Mucosa of rectum (tissue), 2 donors: ENCODE data around the gene TBCK.
A peak's percentile ranks its signal among the peaks of the same experiment; 100 is the strongest.

Experiments
- H3K27ac ChIP-seq, 2 donors: one replicate each; pipeline ENCODE4 v1.7.0; 2013; ENCODE audit warnings: inconsistent platforms in 2 of 2, low read depth in 2 of 2, low read length in 2 of 2
- H3K27me3 ChIP-seq, 2 donors: one replicate each; pipeline ENCODE4 v1.7.0; 2013; ENCODE audit warnings: low read length in 2 of 2; ENCODE audit not compliant: control insufficient read depth in 2 of 2, insufficient read depth in 2 of 2
- H3K36me3 ChIP-seq, 2 donors: one replicate each; pipeline ENCODE4 v1.7.0; 2013; ENCODE audit warnings: low read length in 2 of 2; ENCODE audit not compliant: control insufficient read depth in 2 of 2, insufficient read depth in 2 of 2
- H3K4me1 ChIP-seq, 2 donors: one replicate each; pipeline ENCODE4 v1.7.0; 2013; ENCODE audit warnings: low read length in 2 of 2, mild to moderate bottlenecking in 1 of 2; ENCODE audit not compliant: control insufficient read depth in 2 of 2, insufficient read depth in 2 of 2
- H3K4me3 ChIP-seq, 2 donors: one replicate each; pipeline ENCODE4 v1.7.0; 2013; ENCODE audit warnings: low read length in 2 of 2
- H3K9ac ChIP-seq, 2 donors: one replicate each; pipeline ENCODE4 v1.7.0; 2013; ENCODE audit warnings: low read length in 2 of 2, low read depth in 1 of 2, mild to moderate bottlenecking in 1 of 2
- H3K9me3 ChIP-seq, 2 donors: one replicate each; pipeline ENCODE4 v1.7.0; 2013; ENCODE audit warnings: low read length in 2 of 2; ENCODE audit not compliant: control insufficient read depth in 2 of 2
- donor health status: healthy.
- donor health status: Normal muscosa, but diverticular disease.

Gene TBCK

GRCh38 chr4:106315968-106316772 lies at the start of gene TBCK, which contains the start of gene AIMP1:
Gene TBCK, minus strand, starts transcription at chr4:106316209. Its CDS starts 7,249 bp downstream, at chr4:106308960.
Gene AIMP1, plus strand, starts transcription at chr4:106316550. Its CDS starts 8,460 bp downstream, at chr4:106325010.
- no peaks in the 10 kb centered on the region for H3K36me3 ChIP-seq
- peak within 1 kb of the TSS; percentile 90 to 93 for H3K9ac ChIP-seq
- H3K4me1 ChIP-seq = peaks cover 9 to 10% of the 10 kb centered on the region in 2 donors
- no peaks in the 10 kb centered on the region for H3K27me3 ChIP-seq
- peak within 1 kb of the TSS; percentile 93 for H3K27ac ChIP-seq
- no peaks in the 10 kb centered on the region for H3K9me3 ChIP-seq
- H3K4me3 ChIP-seq = peak within 1 kb of the TSS; percentile 78 to 85

DNA sequence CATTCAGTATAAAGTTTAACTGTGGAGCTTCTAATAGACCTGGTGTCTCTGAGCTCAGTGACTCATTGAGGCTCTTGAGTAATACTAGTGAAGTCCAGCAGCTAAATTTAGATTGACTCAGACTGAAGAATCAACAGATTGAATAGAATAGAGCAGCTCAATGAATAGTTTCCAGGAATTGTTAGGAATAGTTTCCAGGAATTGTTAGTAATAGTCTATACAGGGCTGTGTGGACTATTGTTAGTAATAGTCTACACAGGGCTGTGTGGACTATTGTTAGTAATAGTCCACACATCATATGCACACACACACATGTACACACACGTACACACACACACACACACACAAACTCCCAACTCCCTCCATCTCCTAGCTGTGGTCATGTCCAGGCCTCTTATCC lies 49.6 kb upstream of the TBCK start:
- Histone ChIP-seq H3K4me3 (no peak overlapping the region), H3K27ac (no peak overlapping the region)

DNA sequence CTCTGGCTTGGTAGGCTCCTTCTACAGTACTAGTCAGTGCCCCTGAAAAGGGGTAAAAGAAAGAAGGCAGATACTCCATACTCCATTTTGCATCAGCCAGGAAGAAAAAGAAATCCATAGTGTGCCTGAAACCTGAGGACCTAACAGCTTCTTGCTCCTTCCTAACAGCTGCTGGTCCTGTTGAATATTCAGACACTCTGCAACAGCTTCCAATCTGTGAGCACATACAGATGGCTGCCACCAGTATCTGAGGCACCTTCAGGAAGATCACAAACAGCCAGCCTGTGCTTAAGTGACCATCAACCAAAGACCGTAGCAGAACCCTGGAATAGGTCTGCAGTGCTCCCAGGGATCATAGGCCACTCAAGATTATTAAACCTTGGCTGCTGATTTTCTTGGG lies 48.3 kb upstream of the TBCK start:
- no peaks in the 10 kb centered on the region for H3K27me3 ChIP-seq
- H3K36me3 ChIP-seq = no peaks in the 10 kb centered on the region
- no peak overlapping the region for H3K9ac ChIP-seq
- no peak overlapping the region for H3K4me3 ChIP-seq
- H3K27ac ChIP-seq = no peak overlapping the region
- H3K4me1 ChIP-seq = no peaks in the 10 kb centered on the region
- H3K9me3 ChIP-seq = no peaks in the 10 kb centered on the region

More for the DNA sequence above, 49.6 kb upstream of the TBCK start:
- Histone ChIP-seq H3K27me3 (no peaks in the 10 kb centered on the region), H3K36me3 (no peaks in the 10 kb centered on the region), H3K9ac (no peak overlapping the region), H3K9me3 (no peaks in the 10 kb centered on the region), H3K4me1 (no peaks in the 10 kb centered on the region)

DNA sequence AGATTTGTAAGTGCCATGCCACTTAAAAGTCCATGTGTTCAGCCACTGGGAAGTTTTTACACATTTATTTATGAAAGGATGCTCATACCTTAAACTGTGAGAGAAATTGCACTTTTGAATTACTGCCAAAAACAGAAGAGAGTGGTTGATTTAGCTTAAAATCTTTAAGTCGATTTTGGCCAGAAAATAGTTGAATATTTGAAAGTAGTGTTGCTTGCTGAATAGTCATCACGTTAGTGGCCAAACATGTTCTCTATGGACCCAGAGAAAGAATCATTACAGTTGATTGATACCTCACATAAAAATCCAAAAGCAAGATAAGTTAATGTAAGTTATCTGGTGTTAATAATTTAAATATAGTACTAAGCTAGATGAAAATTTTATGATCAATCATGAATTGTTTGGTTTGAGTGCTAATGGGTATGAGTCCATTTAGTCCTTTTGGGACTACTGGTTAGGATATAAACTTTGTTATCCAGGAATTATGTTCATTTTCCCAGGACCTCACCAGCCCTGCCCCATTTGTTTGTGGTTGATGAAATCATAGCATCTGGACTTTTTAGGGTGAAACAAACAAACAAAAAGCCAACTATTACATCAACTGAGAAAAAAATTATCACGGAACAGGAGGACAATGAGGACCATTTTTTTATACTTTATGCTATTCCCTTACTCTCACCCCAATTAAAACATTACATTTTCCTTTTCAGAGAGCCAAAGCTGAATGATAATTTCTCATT lies 46.2 kb upstream of the TBCK start:
- Histone ChIP-seq H3K4me1 (no peaks in the 10 kb centered on the region), H3K9me3 (no peaks in the 10 kb centered on the region), H3K27ac (no peak overlapping the region), H3K9ac (no peak overlapping the region), H3K27me3 (no peaks in the 10 kb centered on the region), H3K36me3 (no peaks in the 10 kb centered on the region), H3K4me3 (no peak overlapping the region)

DNA sequence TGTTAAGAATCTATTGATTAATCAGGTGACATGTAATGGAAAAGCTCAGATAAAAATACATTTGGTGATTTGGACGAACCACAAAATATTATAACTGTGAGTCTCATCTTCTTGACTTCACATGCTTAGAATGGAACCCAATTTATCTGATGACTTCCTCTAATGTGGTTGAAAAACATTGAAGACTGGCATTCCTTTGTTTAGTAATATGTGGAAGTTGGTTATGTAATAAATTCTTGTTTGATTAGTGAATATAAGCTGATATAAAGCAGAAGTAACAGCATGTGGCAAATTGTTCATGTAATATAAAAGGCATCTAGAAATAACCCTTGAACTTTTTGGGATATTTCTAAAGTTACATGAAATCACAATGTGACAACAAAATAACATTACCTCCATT lies 42.9 kb upstream of the TBCK start:
- Histone ChIP-seq H3K27me3 (no peaks in the 10 kb centered on the region), H3K27ac (no peak overlapping the region), H3K9ac (no peak overlapping the region), H3K4me1 (no peaks in the 10 kb centered on the region), H3K4me3 (no peak overlapping the region), H3K9me3 (no peaks in the 10 kb centered on the region), H3K36me3 (no peaks in the 10 kb centered on the region)

- H3K27ac ChIP-seq = no peak overlapping the region
These were observed 39.2 kb upstream of the TBCK start for GRCh38 chr4:106355193-106355592.

GRCh38 chr4:106353786-106354185 lies 37.8 kb upstream of the TBCK start:
- Histone ChIP-seq H3K36me3 (peaks cover 9 to 10% of the 10 kb centered on the region in 2 donors), H3K4me1 (no peaks in the 10 kb centered on the region), H3K9ac (no peak overlapping the region), H3K27me3 (no peaks in the 10 kb centered on the region), H3K27ac (no peak overlapping the region), H3K9me3 (no peaks in the 10 kb centered on the region), H3K4me3 (no peak overlapping the region)

More at GRCh38 chr4:106355193-106355592, 39.2 kb upstream of the TBCK start:
- Histone ChIP-seq H3K27me3 (no peaks in the 10 kb centered on the region), H3K4me3 (no peak overlapping the region), H3K36me3 (peaks cover 3 to 7% of the 10 kb centered on the region in 2 donors), H3K4me1 (no peaks in the 10 kb centered on the region), H3K9me3 (no peaks in the 10 kb centered on the region), H3K9ac (no peak overlapping the region)

DNA sequence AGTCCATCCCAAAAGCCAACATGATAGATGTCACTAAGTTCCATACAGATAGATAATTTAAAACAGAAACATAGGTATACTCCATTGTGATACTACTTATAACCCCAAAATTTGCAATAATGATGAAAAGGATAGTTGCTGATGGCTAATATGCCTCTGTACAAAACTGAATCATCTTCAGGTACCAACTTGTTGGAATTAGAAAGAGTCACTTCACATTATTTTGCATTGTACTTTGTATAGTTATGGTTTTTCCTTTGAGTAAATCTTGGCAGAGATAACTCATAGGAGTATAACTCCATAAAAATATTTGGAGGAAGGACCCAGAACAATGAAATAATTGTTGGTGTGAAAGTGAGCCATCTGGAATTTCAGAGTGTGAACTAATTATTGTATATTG lies 35.0 kb upstream of the TBCK start:
- Histone ChIP-seq H3K27ac (no peak overlapping the region), H3K4me1 (no peaks in the 10 kb centered on the region), H3K4me3 (no peak overlapping the region), H3K9me3 (no peaks in the 10 kb centered on the region), H3K27me3 (no peaks in the 10 kb centered on the region), H3K36me3 (peaks cover 10 to 27% of the 10 kb centered on the region in 2 donors), H3K9ac (no peak overlapping the region)

- no peak overlapping the region for H3K27ac ChIP-seq
- H3K4me3 ChIP-seq = no peak overlapping the region
- H3K9me3 ChIP-seq = no peaks in the 10 kb centered on the region
- H3K4me1 ChIP-seq = no peaks in the 10 kb centered on the region
- peaks cover 7 to 27% of the 10 kb centered on the region in 2 donors for H3K36me3 ChIP-seq
- H3K27me3 ChIP-seq = no peaks in the 10 kb centered on the region
- H3K9ac ChIP-seq = no peak overlapping the region
These were observed 31.2 kb upstream of the TBCK start for GRCh38 chr4:106347167-106347566.

GRCh38 chr4:106344647-106344970 lies 28.6 kb upstream of the TBCK start:
- Histone ChIP-seq H3K4me3 (no peak overlapping the region), H3K9ac (no peak overlapping the region), H3K9me3 (no peaks in the 10 kb centered on the region), H3K27me3 (no peaks in the 10 kb centered on the region), H3K27ac (no peak overlapping the region), H3K4me1 (no peaks in the 10 kb centered on the region), H3K36me3 (peaks cover 4 to 29% of the 10 kb centered on the region in 2 donors)
